ENCODE data around the gene AFMID.

GRCh38 chr17:78249818-78250806 is 63.0 kb downstream of the AFMID start:
- TF ChIP-seq LEF1 (IDR thresholded peaks at IDR 0.05; ENCODE audit: borderline replicate concordance), result no peak
- no peak for TF ChIP-seq ARNT (IDR thresholded peaks at IDR 0.05)
- no peak for TF ChIP-seq TARDBP (IDR thresholded peaks at IDR 0.05)
- no peak for TF ChIP-seq FOXM1 (IDR thresholded peaks at IDR 0.05; ENCODE audit: borderline replicate concordance)
- TF ChIP-seq FOXK2 (IDR thresholded peaks at IDR 0.05), result no peak
- no peak for TF ChIP-seq SP1 (IDR thresholded peaks at IDR 0.05)
- no peak for TF ChIP-seq FOXA1 (IDR thresholded peaks at IDR 0.05)
- no peak for TF ChIP-seq ELF4 (IDR thresholded peaks at IDR 0.05)
- TF ChIP-seq SUZ12 (IDR thresholded peaks at IDR 0.05), result no peak
- no peak for TF ChIP-seq BHLHE40 (IDR thresholded peaks at IDR 0.05; ENCODE audit: borderline replicate concordance)
- TF ChIP-seq, protein P1, sequence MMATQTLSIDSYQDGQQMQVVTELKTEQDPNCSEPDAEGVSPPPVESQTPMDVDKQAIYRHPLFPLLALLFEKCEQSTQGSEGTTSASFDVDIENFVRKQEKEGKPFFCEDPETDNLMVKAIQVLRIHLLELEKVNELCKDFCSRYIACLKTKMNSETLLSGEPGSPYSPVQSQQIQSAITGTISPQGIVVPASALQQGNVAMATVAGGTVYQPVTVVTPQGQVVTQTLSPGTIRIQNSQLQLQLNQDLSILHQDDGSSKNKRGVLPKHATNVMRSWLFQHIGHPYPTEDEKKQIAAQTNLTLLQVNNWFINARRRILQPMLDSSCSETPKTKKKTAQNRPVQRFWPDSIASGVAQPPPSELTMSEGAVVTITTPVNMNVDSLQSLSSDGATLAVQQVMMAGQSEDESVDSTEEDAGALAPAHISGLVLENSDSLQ (IDR thresholded peaks at IDR 0.05), result no peak
